AG09309 (cell line): ENCODE measurements around the gene SIK2.
A peak's percentile ranks its signal among the peaks of the same experiment; 100 is the strongest.

Experiments used
- DNase-seq: peaks from one replicate; pipeline ENCODE4 v3.0.0-alpha.2; 2010; ENCODE audit warnings: low read depth
- H3K4me3 ChIP-seq: 2 replicates; pipeline ENCODE4 v1.5.1; 2011; ENCODE audit warnings: mild to moderate bottlenecking, low read depth, low read length, moderate library complexity; ENCODE audit not compliant: control insufficient read depth
- CTCF ChIP-seq: IDR thresholded peaks from 2 replicates; pipeline ENCODE4 v1.5.1; 2011; ENCODE audit warnings: mild to moderate bottlenecking, low read depth, low read length, inconsistent platforms; ENCODE audit not compliant: insufficient read depth, control insufficient read depth; ENCODE audit errors: missing control alignments

Gene SIK2

GRCh38 chr11:111729071-111729830 lies 127.0 kb downstream of the SIK2 start:
- no peak overlapping the region for H3K4me3 ChIP-seq
- TF ChIP-seq CTCF: no peak
- DNase-seq: no peak

GRCh38 chr11:111729831-111730311 lies 127.6 kb downstream of the SIK2 start:
- DNase-seq: no peak
- TF ChIP-seq CTCF: no peak

GRCh38 chr11:111730871-111731591 lies 128.8 kb downstream of the SIK2 start:
- no peak for TF ChIP-seq CTCF
- no peak for DNase-seq
- H3K4me3 ChIP-seq: no peak overlapping the region

More at GRCh38 chr11:111729831-111730311, 127.6 kb downstream of the SIK2 start:
- H3K4me3 ChIP-seq: no peak overlapping the region

GRCh38 chr11:111731821-111732220 lies 129.6 kb downstream of the SIK2 start:
- DNase-seq: no peak
- H3K4me3 ChIP-seq: no peak overlapping the region
- no peak for TF ChIP-seq CTCF

GRCh38 chr11:111733016-111733415 lies 130.8 kb downstream of the SIK2 start:
- no peak overlapping the region for H3K4me3 ChIP-seq
- DNase-seq: peak; percentile 52
- TF ChIP-seq CTCF: no peak

- no peak for DNase-seq
- no peak for TF ChIP-seq CTCF
Measured at GRCh38 chr11:111733611-111734088, 131.4 kb downstream of the SIK2 start.

More at GRCh38 chr11:111733611-111734088, 131.4 kb downstream of the SIK2 start:
- no peak overlapping the region for H3K4me3 ChIP-seq
